HUES6 (cell line): Measurements from ENCODE around the gene FHL5.
"Not testable (repeated sequence)": the region's sequence is repeated elsewhere in the genome, so short reads cannot be mapped to it uniquely, and the experiment has no call there.

ENCODE experiments used
- H3K27ac ChIP-seq: 2 replicates; pipeline ENCODE4 v1.7.0; 2013; ENCODE audit warnings: low read depth, mild to moderate bottlenecking, low read length, inconsistent platforms
- H3K27me3 ChIP-seq: 2 replicates; pipeline ENCODE4 v1.6.1; 2013; ENCODE audit warnings: low read length; ENCODE audit not compliant: control insufficient read depth, insufficient read depth
- H3K36me3 ChIP-seq: 2 replicates; pipeline ENCODE4 v1.6.1; 2013; ENCODE audit warnings: low read length; ENCODE audit not compliant: control insufficient read depth, insufficient read depth
- H3K4me1 ChIP-seq: 2 replicates; pipeline ENCODE4 v1.6.1; 2013; ENCODE audit warnings: low read length; ENCODE audit not compliant: control insufficient read depth, insufficient read depth
- H3K4me3 ChIP-seq: 2 replicates; pipeline ENCODE4 v1.5.1; 2013; ENCODE audit warnings: low read depth, low read length
- H3K9ac ChIP-seq: one replicate; pipeline ENCODE4 v1.6.1; 2013; ENCODE audit warnings: mild to moderate bottlenecking, low read length
- H3K9me3 ChIP-seq: 2 replicates; pipeline ENCODE4 v1.6.1; 2013; ENCODE audit warnings: low read depth, low read length; ENCODE audit not compliant: control insufficient read depth, insufficient read depth

The FHL5 gene

GRCh38 chr6:96547654-96548053 lies 15.3 kb upstream of the FHL5 start:
- Histone ChIP-seq H3K4me3 (no peak overlapping the region), H3K9ac (no peak overlapping the region), H3K9me3 (no peaks in the 10 kb centered on the region), H3K36me3 (peaks cover 53% of the 10 kb centered on the region), H3K27me3 (no peaks in the 10 kb centered on the region), H3K27ac (no peak overlapping the region), H3K4me1 (no peaks in the 10 kb centered on the region)

GRCh38 chr6:96554558-96554957 lies 8.4 kb upstream of the FHL5 start:
- no peak overlapping the region for H3K27ac ChIP-seq
- H3K27me3 ChIP-seq: no peaks in the 10 kb centered on the region
- no peak overlapping the region for H3K9ac ChIP-seq
- H3K36me3 ChIP-seq: peaks cover 43% of the 10 kb centered on the region
- H3K9me3 ChIP-seq: no peaks in the 10 kb centered on the region
- no peak overlapping the region for H3K4me3 ChIP-seq
- H3K4me1 ChIP-seq: no peaks in the 10 kb centered on the region

GRCh38 chr6:96559740-96560139 lies 3.2 kb upstream of the FHL5 start:
- H3K9me3 ChIP-seq, H3K4me3 ChIP-seq, H3K9ac ChIP-seq, H3K4me1 ChIP-seq, H3K27ac ChIP-seq, H3K27me3 ChIP-seq, H3K36me3 ChIP-seq: not testable (repeated sequence)

- Histone ChIP-seq H3K4me1 (peaks cover 6% of the 10 kb centered on the region; the same call in 1 of the 2 replicates), H3K9ac (no peak overlapping the region), H3K4me3 (no peak overlapping the region), H3K27me3 (no peaks in the 10 kb centered on the region), H3K36me3 (no peaks in the 10 kb centered on the region), H3K9me3 (no peaks in the 10 kb centered on the region), H3K27ac (no peak overlapping the region)
Measured at GRCh38 chr6:96563853-96564252, 925 bp downstream of the FHL5 start.

GRCh38 chr6:96570053-96570452 lies 7.1 kb downstream of the FHL5 start:
- no peak overlapping the region for H3K9ac ChIP-seq
- peaks cover 6% of the 10 kb centered on the region; the same call in 1 of the 2 replicates for H3K4me1 ChIP-seq
- no peak overlapping the region for H3K27ac ChIP-seq
- no peaks in the 10 kb centered on the region for H3K36me3 ChIP-seq
- H3K4me3 ChIP-seq: no peak overlapping the region
- H3K27me3 ChIP-seq: no peaks in the 10 kb centered on the region
- peaks cover 7% of the 10 kb centered on the region; the same call in 1 of the 2 replicates for H3K9me3 ChIP-seq

- Histone ChIP-seq H3K9me3 (peaks cover 7% of the 10 kb centered on the region; the same call in 1 of the 2 replicates), H3K4me1 (peaks cover 6% of the 10 kb centered on the region; the same call in 1 of the 2 replicates), H3K4me3 (no peak overlapping the region), H3K36me3 (no peaks in the 10 kb centered on the region), H3K27ac (no peak overlapping the region), H3K9ac (no peak overlapping the region), H3K27me3 (no peaks in the 10 kb centered on the region)
Measured at GRCh38 chr6:96571551-96571950, 8.6 kb downstream of the FHL5 start.

GRCh38 chr6:96575359-96575758 lies 12.4 kb downstream of the FHL5 start:
- Histone ChIP-seq H3K4me3 (no peak overlapping the region), H3K27ac (no peak overlapping the region), H3K36me3 (no peaks in the 10 kb centered on the region), H3K27me3 (no peaks in the 10 kb centered on the region), H3K4me1 (no peaks in the 10 kb centered on the region), H3K9ac (no peak overlapping the region), H3K9me3 (0 out of 2 replicates have a peak, but pooled peaks cover 2% of the 10 kb centered on the region)

- Histone ChIP-seq H3K27ac (no peak overlapping the region), H3K36me3 (no peaks in the 10 kb centered on the region), H3K9ac (no peak overlapping the region), H3K4me1 (no peaks in the 10 kb centered on the region), H3K27me3 (no peaks in the 10 kb centered on the region), H3K4me3 (no peak overlapping the region), H3K9me3 (0 out of 2 replicates have a peak, but pooled peaks cover 2% of the 10 kb centered on the region)
Measured at GRCh38 chr6:96576221-96576620, 13.3 kb downstream of the FHL5 start.

GRCh38 chr6:96582021-96582420 lies 19.1 kb downstream of the FHL5 start:
- no peak overlapping the region for H3K9ac ChIP-seq
- H3K4me3 ChIP-seq: no peak overlapping the region
- H3K9me3 ChIP-seq: no peaks in the 10 kb centered on the region
- no peaks in the 10 kb centered on the region for H3K27me3 ChIP-seq
- no peak overlapping the region for H3K27ac ChIP-seq
- no peaks in the 10 kb centered on the region for H3K4me1 ChIP-seq
- no peaks in the 10 kb centered on the region for H3K36me3 ChIP-seq

GRCh38 chr6:96582436-96582835 lies 19.5 kb downstream of the FHL5 start:
- Histone ChIP-seq H3K9me3 (no peaks in the 10 kb centered on the region), H3K4me3 (no peak overlapping the region), H3K9ac (no peak overlapping the region), H3K4me1 (no peaks in the 10 kb centered on the region), H3K27ac (no peak overlapping the region), H3K36me3 (no peaks in the 10 kb centered on the region), H3K27me3 (no peaks in the 10 kb centered on the region)

GRCh38 chr6:96604420-96604819 lies 41.5 kb downstream of the FHL5 start:
- H3K36me3 ChIP-seq: no peaks in the 10 kb centered on the region
- no peak overlapping the region for H3K4me3 ChIP-seq
- H3K27me3 ChIP-seq: no peaks in the 10 kb centered on the region
- no peak overlapping the region for H3K27ac ChIP-seq
- H3K9me3 ChIP-seq: no peaks in the 10 kb centered on the region
- 0 out of 2 replicates have a peak, but pooled peaks cover 5% of the 10 kb centered on the region for H3K4me1 ChIP-seq
- no peak overlapping the region for H3K9ac ChIP-seq

GRCh38 chr6:96608074-96608473 lies 45.1 kb downstream of the FHL5 start:
- Histone ChIP-seq H3K4me3 (no peak overlapping the region), H3K36me3 (no peaks in the 10 kb centered on the region), H3K4me1 (0 out of 2 replicates have a peak, but pooled peaks cover 5% of the 10 kb centered on the region), H3K9ac (no peak overlapping the region), H3K27ac (no peak overlapping the region), H3K27me3 (no peaks in the 10 kb centered on the region), H3K9me3 (no peaks in the 10 kb centered on the region)
